Spleen (tissue), 11 donors: ENCODE results near the gene LRCH4. TPM values are rescaled to one million over a fixed set of nuclear protein-coding genes. Genes with fewer than 3 reads are reported as not detected.
"Not testable (repeated sequence)": the region's sequence is repeated elsewhere in the genome, so short reads cannot be mapped to it uniquely, and the experiment has no call there.

Experiments
- DNase-seq: peaks from one replicate; pipeline ENCODE4 v3.0.0-alpha.2; 2020
- H3K27ac ChIP-seq, 8 donors: fragments of 200-600 bp; sonication (generic) in 7 of 8; 1 replicate in 4 of 8; 2 replicates in 4 of 8; pipeline versions ENCODE4 v1.5.0 to v1.8.0; 2016 to 2021; ENCODE audit warnings: inconsistent platforms in 4 of 8, mild to moderate bottlenecking in 4 of 8, moderate library complexity in 1 of 8
- H3K27me3 ChIP-seq, 7 donors: fragments of 200-600 bp; sonication (generic) in 6 of 7; replicated peaks in 1 of 7; 1 replicate in 4 of 7; 2 replicates in 3 of 7; pipeline versions ENCODE4 v1.5.0 to v1.8.0; 2016 to 2021; ENCODE audit warnings: inconsistent platforms in 3 of 7, mild to moderate bottlenecking in 1 of 7
- H3K36me3 ChIP-seq, 6 donors: fragments of 200-600 bp; sonication (generic) in 5 of 6; 1 replicate in 4 of 6; 2 replicates in 2 of 6; pipeline versions ENCODE4 v1.5.0 to v1.8.0; 2016 to 2021; ENCODE audit warnings: inconsistent platforms in 2 of 6
- H3K4me1 ChIP-seq, 6 donors: fragments of 200-600 bp; sonication (generic) in 5 of 6; 1 replicate in 3 of 6; 2 replicates in 3 of 6; pipeline versions ENCODE4 v1.5.0 to v1.8.0; 2016 to 2021; ENCODE audit warnings: inconsistent platforms in 3 of 6
- H3K4me3 ChIP-seq, 8 donors: fragments of 200-600 bp; sonication (generic) in 7 of 8; 1 replicate in 4 of 8; 2 replicates in 4 of 8; pipeline versions ENCODE4 v1.5.0 to v1.8.0; 2016 to 2021; ENCODE audit warnings: inconsistent platforms in 4 of 8, mild to moderate bottlenecking in 4 of 8, moderate library complexity in 2 of 8
- H3K9me3 ChIP-seq, 8 donors: fragments of 200-600 bp; sonication (generic) in 7 of 8; 1 replicate in 4 of 8; 2 replicates in 4 of 8; pipeline versions ENCODE4 v1.5.0 to v1.8.0; 2016 to 2021; ENCODE audit warnings: inconsistent platforms in 4 of 8
- POLR2A ChIP-seq, 3 donors: fragments of 450-650 bp; IDR thresholded peaks; one replicate each; pipeline ENCODE4 v1.5.1; 2017; ENCODE audit warnings: antibody characterized with exemption in 3 of 3, mild to moderate bottlenecking in 1 of 3
- POLR2AphosphoS5 ChIP-seq, 3 donors: sonication (generic); formaldehyde crosslinking; IDR thresholded peaks; one replicate each; pipeline ENCODE4 v1.5.1; 2017; ENCODE audit warnings: antibody characterized with exemption in 3 of 3
- WGBS, 5 donors: extraction: QIAGEN DNeasy Blood & Tissue Kit in 3 of 5; methylation state at CpG; one replicate each; pipeline versions ENCODE4 v1.1.5 to v1.1.7; 2013 to 2018; 5-methylcytosine and 5-hydroxymethylcytosine counted together
- intact Hi-C: fragments of 100-400 bp; cut with DNase I; formaldehyde crosslinking; loops from one replicate; pipeline ENCODE4 v1.15.0; 2023; ENCODE audit warnings: low total_unique reads
- polyA plus RNA-seq, 3 donors: library from polyadenylated mRNA; stranded (reverse); fragments of 200-250 nt; gene quantifications; one replicate each; pipeline ENCODE4 v1.2.1, GENCODE V29; 2013
- small RNA-seq, 4 donors: library from RNA; depleted of rRNA; stranded (forward); fragments of <200 nt; gene quantifications; one replicate each; pipeline ENCODE3, GENCODE V24; 2016
- total RNA-seq, 7 donors: library from RNA; depleted of rRNA in 3 of 7; stranded (reverse); fragments of >200 nt in 3 of 7; fragmentation: NEBNext Ultra II Directional in 4 of 7; extraction: Animal tissue kit (Norgen Biotek cat#: 25700) in 4 of 7; gene quantifications; one replicate each; pipeline versions ENCODE4 v1.1.0 to v1.2.1, GENCODE V29; 2016 to 2021
- TF ChIP-seq, protein P1 (sequence below), 11 experiments: fragments of 200-600 bp in 7 of 11; fragments of 450-650 bp in 4 of 11; sonication (generic) in 4 of 11; IDR thresholded peaks in 8 of 11; conservative IDR thresholded peaks in 3 of 11; 1 replicate in 7 of 11; 2 replicates in 4 of 11; pipeline versions ENCODE4 v1.4.0 to v1.8.0; 2016 to 2021; ENCODE audit warnings: antibody characterized with exemption in 11 of 11, inconsistent platforms in 4 of 11, mild to moderate bottlenecking in 1 of 11
- donor health status: healthy with polysubstance abuse.
- donor health status: DM: no; HTN: no; CAD: no; lungs with moderate emphysema.
- donor health status: DM: no; HTN: no; CAD: no.
- donor health status: Bipolar disorder and iron deficiency.
- donor health status: healthy.
- donor health status: DM: no; HTN: no; CAD: no.
- donor health status: DM: yes; HTN: yes; CAD: no.

LRCH4 gene
- total and polyA plus RNA-seq, 10 donors, result 145 to 333 (median 197) TPM

DNA sequence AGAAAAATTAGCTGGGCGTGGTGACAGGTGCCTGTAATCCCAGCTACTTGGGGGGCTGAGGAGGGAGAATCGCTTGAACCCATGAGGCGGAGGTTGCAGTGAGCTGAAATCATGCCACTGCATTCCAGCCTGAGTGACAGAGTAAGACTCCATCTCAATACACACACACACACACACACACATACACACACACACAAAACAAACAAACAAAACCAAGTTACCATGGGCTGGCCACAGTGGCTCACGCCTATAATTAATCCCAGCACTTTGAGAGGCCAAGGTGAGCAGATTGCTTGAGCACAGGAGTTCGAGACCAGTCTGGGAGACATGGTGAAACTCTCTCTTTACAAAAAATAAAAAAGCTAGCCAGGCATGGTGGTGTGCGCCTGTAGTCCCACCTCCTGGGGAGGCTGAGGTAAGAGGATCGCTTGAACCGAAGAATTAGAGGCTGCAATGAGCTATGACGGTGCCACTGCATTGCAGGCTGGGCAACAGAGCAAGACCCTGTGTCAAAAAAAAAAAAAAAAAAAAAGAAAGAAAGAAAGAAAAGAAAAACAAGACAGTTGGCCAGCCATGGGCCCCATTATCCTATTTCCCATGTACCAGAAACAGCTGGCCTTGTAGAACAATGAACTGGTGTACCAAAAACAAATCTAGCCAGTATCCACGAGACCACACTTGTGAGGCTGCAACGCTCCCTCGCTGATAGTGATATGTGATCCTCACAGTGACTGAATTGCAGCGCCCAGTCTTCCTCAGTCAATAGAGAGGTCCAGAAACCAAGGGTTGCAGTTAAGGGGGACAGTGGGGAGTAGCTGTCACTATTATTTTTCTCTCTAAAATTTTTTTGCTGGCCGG, 53.5 kb downstream of the LRCH4 start:
- H3K36me3 ChIP-seq, result no peaks in the 10 kb centered on the region
- TF ChIP-seq POLR2A (IDR thresholded peaks at IDR 0.05), result no peak
- TF ChIP-seq, protein P1, sequence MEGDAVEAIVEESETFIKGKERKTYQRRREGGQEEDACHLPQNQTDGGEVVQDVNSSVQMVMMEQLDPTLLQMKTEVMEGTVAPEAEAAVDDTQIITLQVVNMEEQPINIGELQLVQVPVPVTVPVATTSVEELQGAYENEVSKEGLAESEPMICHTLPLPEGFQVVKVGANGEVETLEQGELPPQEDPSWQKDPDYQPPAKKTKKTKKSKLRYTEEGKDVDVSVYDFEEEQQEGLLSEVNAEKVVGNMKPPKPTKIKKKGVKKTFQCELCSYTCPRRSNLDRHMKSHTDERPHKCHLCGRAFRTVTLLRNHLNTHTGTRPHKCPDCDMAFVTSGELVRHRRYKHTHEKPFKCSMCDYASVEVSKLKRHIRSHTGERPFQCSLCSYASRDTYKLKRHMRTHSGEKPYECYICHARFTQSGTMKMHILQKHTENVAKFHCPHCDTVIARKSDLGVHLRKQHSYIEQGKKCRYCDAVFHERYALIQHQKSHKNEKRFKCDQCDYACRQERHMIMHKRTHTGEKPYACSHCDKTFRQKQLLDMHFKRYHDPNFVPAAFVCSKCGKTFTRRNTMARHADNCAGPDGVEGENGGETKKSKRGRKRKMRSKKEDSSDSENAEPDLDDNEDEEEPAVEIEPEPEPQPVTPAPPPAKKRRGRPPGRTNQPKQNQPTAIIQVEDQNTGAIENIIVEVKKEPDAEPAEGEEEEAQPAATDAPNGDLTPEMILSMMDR (IDR thresholded peaks at IDR 0.05 in 8 of 11, conservative IDR thresholded peaks at IDR 0.05 in 3 of 11), result no peak
- no peak for TF ChIP-seq POLR2AphosphoS5 (IDR thresholded peaks at IDR 0.05)
- no peak overlapping the region for H3K4me3 ChIP-seq
- no peaks in the 10 kb centered on the region for H3K4me1 ChIP-seq
- intact Hi-C loops, result no loop called here
- WGBS, 5 donors, result 88 to 93% (median 92%) methylated on average over 14 of the region's 14 CpGs
- no peaks in the 10 kb centered on the region for H3K27me3 ChIP-seq
- no peak for DNase-seq
- no peak overlapping the region for H3K27ac ChIP-seq
- no peaks in the 10 kb centered on the region for H3K9me3 ChIP-seq

DNA sequence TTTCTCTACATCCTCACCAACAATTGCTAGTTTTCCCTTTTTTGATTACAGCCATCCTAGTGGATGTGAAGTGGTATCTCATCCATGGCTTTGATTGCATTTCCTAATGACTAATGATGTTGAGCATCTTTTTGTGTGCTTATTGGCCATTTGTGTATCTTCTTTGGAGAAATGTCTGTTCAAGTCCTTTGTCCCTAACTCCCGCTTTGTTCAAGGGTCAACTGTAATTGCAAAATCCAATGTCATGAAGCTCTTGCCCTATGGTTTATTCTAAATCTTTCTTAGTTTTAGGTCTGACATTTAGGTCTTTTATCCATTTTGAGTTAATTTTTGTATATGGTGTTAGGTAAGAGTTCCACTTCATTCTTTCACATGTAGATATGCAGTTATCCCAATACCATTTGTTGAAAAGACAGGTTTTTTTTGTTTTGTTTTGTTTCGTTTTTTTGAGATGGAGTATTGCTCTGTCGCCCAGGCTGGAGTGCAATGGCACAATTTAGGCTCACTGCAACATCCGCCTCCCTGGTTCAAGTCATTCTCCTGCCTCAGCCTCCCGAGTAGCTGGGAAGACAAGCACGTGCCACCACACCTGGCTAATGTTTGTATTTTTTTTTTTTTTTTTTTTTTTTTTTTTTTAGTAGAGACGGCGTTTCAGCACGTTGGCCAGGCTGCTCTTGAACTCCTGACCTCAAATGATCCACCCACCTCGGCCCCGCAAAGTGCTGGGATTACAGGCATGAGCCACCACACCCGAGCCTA, 57.6 kb downstream of the LRCH4 start:
- H3K9me3 ChIP-seq, H3K36me3 ChIP-seq, H3K4me1 ChIP-seq, H3K4me3 ChIP-seq, H3K27me3 ChIP-seq, H3K27ac ChIP-seq, DNase-seq, intact Hi-C loops: not testable (repeated sequence)
- 78 to 90% (median 86%) methylated on average over 12 of the region's 12 CpGs for WGBS, 5 donors

Small RNA genes lying within 50 kb of the gene (small RNA-seq; reads per million reads assigned to genes)
- gene RN7SL416P (0 reads per million in 4 donors), gene SAP25 (0 reads per million in 4 donors)

Other genes with a start within 250 kb of the LRCH4 start
- gene PILRB, start 228.0 kb downstream of the LRCH4 start, total RNA-seq, result 100 to 1,000 TPM in 2 of 7 donors, 10 to 100 TPM in 5; 66.2 to 114 (median 70.5) TPM
- gene PILRB, start 228.0 kb downstream of the LRCH4 start, polyA plus RNA-seq, result 10 to 100 TPM; 56.8 to 97.5 (median 95.0) TPM
- 10 to 100 TPM; 19.8 to 61.1 (median 30.9) TPM for gene PILRA, start 212.6 kb downstream of the LRCH4 start, total RNA-seq
- 10 to 100 TPM in 2 of 3 donors, 1 to 10 TPM in 1; 5.8 to 18.8 (median 11.7) TPM for gene PILRA, start 212.6 kb downstream of the LRCH4 start, polyA plus RNA-seq
- gene ZCWPW1, start 157.4 kb downstream of the LRCH4 start, total RNA-seq, result 1 to 10 TPM; 4.5 to 8.3 (median 6.3) TPM
- 10 to 100 TPM; 21.7 to 42.6 (median 24.3) TPM for gene ZCWPW1, start 157.4 kb downstream of the LRCH4 start, polyA plus RNA-seq
- 10 to 100 TPM; 42.3 to 82.2 (median 67.3) TPM for gene MEPCE, start 156.3 kb downstream of the LRCH4 start, total RNA-seq
- 10 to 100 TPM; 31.4 to 56.9 (median 38.0) TPM for gene MEPCE, start 156.3 kb downstream of the LRCH4 start, polyA plus RNA-seq
- gene PPP1R35, start 149.6 kb downstream of the LRCH4 start, total RNA-seq, result 10 to 100 TPM; 46.7 to 63.8 (median 57.7) TPM
- gene PPP1R35, start 149.6 kb downstream of the LRCH4 start, polyA plus RNA-seq, result 100 to 1,000 TPM in 2 of 3 donors, 10 to 100 TPM in 1; 87.6 to 111 (median 111) TPM
- 1 to 10 TPM in 5 of 7 donors, not detected in 2; 1.3 to 4.6 (median 1.9) TPM for gene SPACDR, start 121.9 kb downstream of the LRCH4 start, total RNA-seq
- gene SPACDR, start 121.9 kb downstream of the LRCH4 start, polyA plus RNA-seq, result 1 to 10 TPM in 2 of 3 donors, under 1 TPM in 1; 0.65 to 2.1 (median 1.2) TPM
- gene TSC22D4, start 106.9 kb downstream of the LRCH4 start, total RNA-seq, result 100 to 1,000 TPM in 3 of 7 donors, 10 to 100 TPM in 4; 67.1 to 119 (median 98.8) TPM
- gene TSC22D4, start 106.9 kb downstream of the LRCH4 start, polyA plus RNA-seq, result 100 to 1,000 TPM in 1 of 3 donors, 10 to 100 TPM in 2; 57.2 to 105 (median 83.9) TPM
- 1 to 10 TPM in 3 of 7 donors, under 1 TPM in 3, not detected in 1; 0.32 to 2.1 (median 1.2) TPM for gene NYAP1, start 102.2 kb downstream of the LRCH4 start, total RNA-seq
- under 1 TPM; 0.07 to 0.54 (median 0.14) TPM for gene NYAP1, start 102.2 kb downstream of the LRCH4 start, polyA plus RNA-seq
- gene AGFG2, start 46.9 kb downstream of the LRCH4 start, total RNA-seq, result 100 to 1,000 TPM in 1 of 7 donors, 10 to 100 TPM in 6; 28.2 to 110 (median 52.3) TPM
- gene AGFG2, start 46.9 kb downstream of the LRCH4 start, polyA plus RNA-seq, result 10 to 100 TPM; 14.2 to 57.1 (median 17.4) TPM
- 10 to 100 TPM; 11.0 to 28.4 (median 21.1) TPM for gene SAP25, start 12.2 kb downstream of the LRCH4 start, total RNA-seq
- 10 to 100 TPM; 25.3 to 75.6 (median 50.6) TPM for gene SAP25, start 12.2 kb downstream of the LRCH4 start, polyA plus RNA-seq
- 1 to 10 TPM in 4 of 7 donors, under 1 TPM in 2, not detected in 1; 0.54 to 1.5 (median 1.2) TPM for gene FBXO24, start 199 bp upstream of the LRCH4 start, total RNA-seq
- gene FBXO24, start 199 bp upstream of the LRCH4 start, polyA plus RNA-seq, result 1 to 10 TPM in 2 of 3 donors, under 1 TPM in 1; 0.67 to 1.6 (median 1.2) TPM
- 10 to 100 TPM in 6 of 7 donors, 1 to 10 TPM in 1; 7.1 to 31.4 (median 21.9) TPM for gene PCOLCE, start 16.2 kb upstream of the LRCH4 start, total RNA-seq
- gene PCOLCE, start 16.2 kb upstream of the LRCH4 start, polyA plus RNA-seq, result 10 to 100 TPM; 29.0 to 38.7 (median 30.2) TPM
- gene MOSPD3, start 26.4 kb upstream of the LRCH4 start, total RNA-seq, result 10 to 100 TPM; 13.4 to 20.4 (median 16.0) TPM
- 10 to 100 TPM; 11.2 to 16.8 (median 13.9) TPM for gene MOSPD3, start 26.4 kb upstream of the LRCH4 start, polyA plus RNA-seq
- 1 to 10 TPM; 1.9 to 6.6 (median 2.4) TPM for gene TFR2, start 55.4 kb upstream of the LRCH4 start, total RNA-seq
- gene TFR2, start 55.4 kb upstream of the LRCH4 start, polyA plus RNA-seq, result 1 to 10 TPM; 1.7 to 1.9 (median 1.8) TPM
- not detected for gene ACTL6B, start 70.3 kb upstream of the LRCH4 start, total RNA-seq
- not detected for gene ACTL6B, start 70.3 kb upstream of the LRCH4 start, polyA plus RNA-seq
- gene GNB2, start 87.6 kb upstream of the LRCH4 start, total RNA-seq, result 100 to 1,000 TPM; 207 to 342 (median 270) TPM
- 100 to 1,000 TPM; 104 to 195 (median 121) TPM for gene GNB2, start 87.6 kb upstream of the LRCH4 start, polyA plus RNA-seq
- gene GIGYF1, start 108.1 kb upstream of the LRCH4 start, total RNA-seq, result 100 to 1,000 TPM in 1 of 7 donors, 10 to 100 TPM in 6; 35.3 to 102 (median 71.5) TPM
- gene GIGYF1, start 108.1 kb upstream of the LRCH4 start, polyA plus RNA-seq, result 10 to 100 TPM; 15.4 to 56.2 (median 36.0) TPM
- gene POP7, start 120.0 kb upstream of the LRCH4 start, total RNA-seq, result 10 to 100 TPM; 14.9 to 22.8 (median 17.2) TPM
- gene POP7, start 120.0 kb upstream of the LRCH4 start, polyA plus RNA-seq, result 10 to 100 TPM; 30.6 to 39.1 (median 38.2) TPM
- gene EPO, start 134.3 kb upstream of the LRCH4 start, total RNA-seq, result under 1 TPM in 1 of 7 donors, not detected in 6; 0.42 TPM
- under 1 TPM; 0.06 to 0.26 (median 0.13) TPM for gene EPO, start 134.3 kb upstream of the LRCH4 start, polyA plus RNA-seq
- gene ZAN, start 147.5 kb upstream of the LRCH4 start, total RNA-seq, result not detected
- gene ZAN, start 147.5 kb upstream of the LRCH4 start, polyA plus RNA-seq, result under 1 TPM in 1 of 3 donors, not detected in 2; under 0.01 TPM
- gene EPHB4, start 241.4 kb upstream of the LRCH4 start, total RNA-seq, result 100 to 1,000 TPM in 5 of 7 donors, 10 to 100 TPM in 2; 82.9 to 157 (median 109) TPM
- 10 to 100 TPM; 14.8 to 34.7 (median 21.4) TPM for gene EPHB4, start 241.4 kb upstream of the LRCH4 start, polyA plus RNA-seq